Measurements from ENCODE around the gene KSR2.
"Not testable (repeated sequence)": the region's sequence is repeated elsewhere in the genome, so short reads cannot be mapped to it uniquely, and the experiment has no call there.

Gene KSR2

GRCh38 chr12:117645473-117645872 lies 323.3 kb downstream of the KSR2 start:
- no peak for TF ChIP-seq CTCF (IDR thresholded peaks at IDR 0.05; ENCODE audit: low read depth, low read length)
- H3K4me3 ChIP-seq (ENCODE audit: low read depth, low read length): no peak overlapping the region

- TF ChIP-seq CTCF (IDR thresholded peaks at IDR 0.05; ENCODE audit: low read depth, low read length): no peak
- H3K4me3 ChIP-seq (ENCODE audit: low read depth, low read length): no peak overlapping the region
These were observed 324.8 kb downstream of the KSR2 start for GRCh38 chr12:117643971-117644370.

- no peak overlapping the region for H3K4me3 ChIP-seq (ENCODE audit: low read depth, low read length)
- no peak for TF ChIP-seq CTCF (IDR thresholded peaks at IDR 0.05; ENCODE audit: low read depth, low read length)
These were observed 326.9 kb downstream of the KSR2 start for GRCh38 chr12:117641885-117642284.

- no peak for TF ChIP-seq CTCF (IDR thresholded peaks at IDR 0.05; ENCODE audit: low read depth, low read length)
These were observed 328.3 kb downstream of the KSR2 start for GRCh38 chr12:117640511-117640910.

GRCh38 chr12:117629454-117629853 lies 339.3 kb downstream of the KSR2 start:
- H3K4me3 ChIP-seq (ENCODE audit: low read depth, low read length): no peak overlapping the region
- TF ChIP-seq CTCF (IDR thresholded peaks at IDR 0.05; ENCODE audit: low read depth, low read length): no peak

More at GRCh38 chr12:117640511-117640910, 328.3 kb downstream of the KSR2 start:
- no peak overlapping the region for H3K4me3 ChIP-seq (ENCODE audit: low read depth, low read length)

- not testable (repeated sequence) for H3K4me3 ChIP-seq (ENCODE audit: low read depth, low read length)
These were observed 340.1 kb downstream of the KSR2 start for GRCh38 chr12:117628711-117629110.

- no peak for TF ChIP-seq CTCF (IDR thresholded peaks at IDR 0.05; ENCODE audit: low read depth, low read length)
- H3K4me3 ChIP-seq (ENCODE audit: low read depth, low read length): no peak overlapping the region
These were observed 346.0 kb downstream of the KSR2 start for GRCh38 chr12:117622741-117623140.

GRCh38 chr12:117622087-117622486 lies 346.7 kb downstream of the KSR2 start:
- H3K4me3 ChIP-seq (ENCODE audit: low read depth, low read length): no peak overlapping the region
- no peak for TF ChIP-seq CTCF (IDR thresholded peaks at IDR 0.05; ENCODE audit: low read depth, low read length)
